Adrenal gland (tissue), 12 donors: ENCODE data around the gene PDE6D. TPM values are rescaled to one million over a fixed set of nuclear protein-coding genes. Genes with fewer than 3 reads are reported as not detected.
A peak's percentile ranks its signal among the peaks of the same experiment; 100 is the strongest.

Experiments
- DNase-seq, 7 donors: peaks; one replicate each; pipeline ENCODE4 v3.0.0-alpha.2; 2019 to 2020
- H3K27ac ChIP-seq, 5 donors: fragments of 200-600 bp; sonication (generic) in 4 of 5; 1 replicate in 3 of 5; 2 replicates in 2 of 5; pipeline versions ENCODE4 v1.5.1 to v1.8.0; 2016 to 2020; ENCODE audit warnings: mild to moderate bottlenecking in 1 of 5
- H3K27me3 ChIP-seq: fragments of 200-600 bp; 2 replicates; pipeline ENCODE4 v1.8.0; 2021
- H3K36me3 ChIP-seq, 2 donors: fragments of 200-600 bp; replicated peaks in 1 of 2; 1 replicate in 1 of 2; 2 replicates in 1 of 2; pipeline versions ENCODE4 v1.5.1 to v1.8.0; 2018 to 2022
- H3K4me1 ChIP-seq, 2 donors: fragments of 200-600 bp; replicated peaks in 1 of 2; 1 replicate in 1 of 2; 2 replicates in 1 of 2; pipeline versions ENCODE4 v1.5.1 to v1.8.0; 2018 to 2021
- H3K4me3 ChIP-seq, 4 donors: fragments of 200-600 bp; sonication (generic) in 3 of 4; one replicate each; pipeline ENCODE4 v1.5.1; 2016 to 2018
- H3K9me3 ChIP-seq, 3 donors: fragments of 200-600 bp; sonication (generic) in 1 of 3; replicated peaks in 1 of 3; 1 replicate in 2 of 3; 2 replicates in 1 of 3; pipeline versions ENCODE4 v1.5.1 to v1.8.0; 2016 to 2021
- POLR2A ChIP-seq, 2 donors: fragments of 450-650 bp; IDR thresholded peaks; one replicate each; pipeline ENCODE4 v1.6.1; 2017; ENCODE audit warnings: antibody characterized with exemption in 2 of 2, mild to moderate bottlenecking in 2 of 2, moderate library complexity in 1 of 2
- WGBS, 4 donors: extraction: QIAGEN DNeasy Blood & Tissue Kit in 2 of 4; methylation state at CpG; one replicate each; pipeline versions ENCODE4 v1.1.5 to v1.1.7; 2013 to 2017; 5-methylcytosine and 5-hydroxymethylcytosine counted together
- intact Hi-C, 2 donors: fragments of 100-400 bp; cut with DNase I; formaldehyde crosslinking; loops; one replicate each; pipeline versions ENCODE4 v1.14.1 to v1.15.0; 2022 to 2023
- polyA plus RNA-seq, 3 donors: library from polyadenylated mRNA; stranded (reverse); fragments of 200-250 nt in 2 of 3; fragments of 350-450 nt in 1 of 3; fragmentation: Illumina TruSeq in 1 of 3; extraction: RNeasy Lipid Tissue Mini Kit (QIAGEN cat#74804) in 1 of 3; gene quantifications; one replicate each; pipeline ENCODE4 v1.2.3, GENCODE V29; 2013 to 2014
- total RNA-seq, 9 donors: library from RNA; depleted of rRNA in 4 of 9; stranded (reverse); fragments of >200 nt in 4 of 9; fragments of 120-200 nt in 1 of 9; fragmentation: NEBNext Ultra II Directional in 1 of 9; extraction: Animal tissue kit (Norgen Biotek cat#: 25700) in 1 of 9; gene quantifications; one replicate each; pipeline versions ENCODE4 v1.1.0 to v1.2.4, GENCODE V29; 2013 to 2023
- TF ChIP-seq, protein P1 (sequence below), 6 experiments: fragments of 450-650 bp in 4 of 6; fragments of 200-600 bp in 2 of 6; sonication (generic) in 1 of 6; IDR thresholded peaks; 1 replicate in 5 of 6; 2 replicates in 1 of 6; pipeline versions ENCODE4 v1.5.1 to v1.8.0; 2016 to 2021; ENCODE audit warnings: antibody characterized with exemption in 6 of 6, mild to moderate bottlenecking in 2 of 6, moderate library complexity in 1 of 6
- donor health status: healthy with polysubstance abuse.
- donor health status: Bipolar disorder and iron deficiency.
- donor health status: DM: yes; HTN: yes; CAD: no.
- donor health status: DM: no; HTN: no; CAD: no.
- donor health status: DM: no; HTN: no; CAD: no.
- donor health status: DM: yes; HTN: yes; CAD: no.

Gene PDE6D
- total and polyA plus RNA-seq, 12 donors = 27.5 to 65.3 (median 42.9) TPM

DNA sequence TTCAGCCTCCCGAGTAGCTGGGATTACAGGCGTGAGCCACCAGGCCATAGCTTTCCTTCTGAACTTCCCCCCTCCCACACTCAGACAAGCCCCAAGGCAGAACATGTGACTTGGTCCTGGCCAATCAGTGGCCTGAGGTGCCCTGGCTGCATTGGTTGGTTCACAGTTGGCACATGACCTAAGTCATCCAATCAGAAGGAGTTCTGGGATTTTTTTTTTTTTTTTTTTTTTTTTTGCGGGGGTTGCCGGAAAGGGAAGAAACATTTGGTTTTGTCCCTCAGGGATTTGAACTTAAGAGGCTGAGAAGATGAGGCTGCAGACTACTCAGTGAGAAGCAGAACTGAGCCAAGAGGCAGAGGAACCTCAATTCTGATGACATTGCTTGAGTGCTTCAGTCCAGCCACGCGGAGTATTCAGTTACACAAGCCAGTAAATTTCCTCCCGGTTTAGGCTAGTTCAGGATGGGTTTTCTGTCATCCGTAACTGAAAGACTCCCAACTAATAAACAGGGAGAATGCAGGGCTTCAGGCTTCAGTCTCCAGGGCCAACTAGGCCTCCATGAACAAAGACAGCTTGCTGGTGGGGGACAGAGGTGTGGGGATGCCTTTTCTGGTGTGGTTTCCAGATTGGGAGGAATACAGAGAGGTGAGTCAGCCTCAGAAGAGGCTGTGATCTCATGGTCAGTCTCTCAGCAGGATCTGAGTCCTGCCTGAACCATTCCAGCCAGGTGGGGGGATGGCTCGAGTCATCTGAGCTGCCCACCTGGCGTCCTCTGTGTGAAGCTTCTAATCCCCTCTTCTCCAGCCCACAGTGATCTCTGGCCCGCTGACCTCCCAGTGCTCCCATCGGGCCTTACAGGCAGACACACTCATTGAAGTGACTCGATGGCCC lies 63.6 kb downstream of the PDE6D start:
- TF ChIP-seq, protein P1, sequence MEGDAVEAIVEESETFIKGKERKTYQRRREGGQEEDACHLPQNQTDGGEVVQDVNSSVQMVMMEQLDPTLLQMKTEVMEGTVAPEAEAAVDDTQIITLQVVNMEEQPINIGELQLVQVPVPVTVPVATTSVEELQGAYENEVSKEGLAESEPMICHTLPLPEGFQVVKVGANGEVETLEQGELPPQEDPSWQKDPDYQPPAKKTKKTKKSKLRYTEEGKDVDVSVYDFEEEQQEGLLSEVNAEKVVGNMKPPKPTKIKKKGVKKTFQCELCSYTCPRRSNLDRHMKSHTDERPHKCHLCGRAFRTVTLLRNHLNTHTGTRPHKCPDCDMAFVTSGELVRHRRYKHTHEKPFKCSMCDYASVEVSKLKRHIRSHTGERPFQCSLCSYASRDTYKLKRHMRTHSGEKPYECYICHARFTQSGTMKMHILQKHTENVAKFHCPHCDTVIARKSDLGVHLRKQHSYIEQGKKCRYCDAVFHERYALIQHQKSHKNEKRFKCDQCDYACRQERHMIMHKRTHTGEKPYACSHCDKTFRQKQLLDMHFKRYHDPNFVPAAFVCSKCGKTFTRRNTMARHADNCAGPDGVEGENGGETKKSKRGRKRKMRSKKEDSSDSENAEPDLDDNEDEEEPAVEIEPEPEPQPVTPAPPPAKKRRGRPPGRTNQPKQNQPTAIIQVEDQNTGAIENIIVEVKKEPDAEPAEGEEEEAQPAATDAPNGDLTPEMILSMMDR (IDR thresholded peaks at IDR 0.05) = no peak
- no peak for TF ChIP-seq POLR2A (IDR thresholded peaks at IDR 0.05)
- DNase-seq = peak in 6 of 7 donors; percentile 30 to 71 (median 50)
- Histone ChIP-seq H3K4me3 (no peak overlapping the region), H3K36me3 (peaks cover 0 to 13% of the 10 kb centered on the region in 2 donors), H3K4me1 (peaks cover 7 to 25% of the 10 kb centered on the region in 2 donors), H3K9me3 (no peaks in the 10 kb centered on the region), H3K27ac (peak overlapping the region in 3 of 5 donors; percentile 1 to 72 (median 32)), H3K27me3 (no peaks in the 10 kb centered on the region)
- WGBS, 4 donors = 86 to 88% (median 87%) methylated on average over 11 to 13 of the region's 13 CpGs
- intact Hi-C loops = no loop called here

DNA sequence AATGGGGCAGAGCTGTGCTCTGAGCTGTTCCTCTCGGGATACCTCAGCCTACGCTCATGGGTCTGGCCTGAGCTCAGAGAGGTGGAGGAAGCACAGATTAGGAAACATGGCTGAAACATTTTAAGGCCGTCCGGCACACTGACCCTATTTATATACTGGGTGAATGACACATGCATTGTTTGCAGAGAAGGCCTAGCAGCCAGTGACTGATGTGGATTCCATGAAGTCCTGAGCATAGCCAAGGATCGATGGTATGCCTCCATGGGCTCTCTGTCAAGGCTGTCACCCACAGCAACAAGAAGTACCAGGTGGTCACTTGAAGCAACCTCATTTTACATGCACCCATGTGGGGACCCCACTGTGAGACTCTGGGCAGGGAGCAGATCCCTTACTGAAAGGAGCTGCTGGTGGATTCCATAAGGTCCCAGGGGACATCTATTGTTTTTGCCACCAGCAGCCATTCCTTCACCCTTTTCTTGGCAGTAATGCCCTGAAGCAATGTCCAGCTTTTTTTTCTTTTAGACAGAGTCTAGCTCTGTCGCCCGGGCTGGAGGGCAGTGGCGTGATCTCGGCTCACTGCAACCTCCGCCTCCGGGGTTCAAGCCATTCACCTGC lies 64.3 kb downstream of the PDE6D start:
- Histone ChIP-seq H3K9me3 (no peaks in the 10 kb centered on the region), H3K36me3 (peaks cover 0 to 20% of the 10 kb centered on the region in 2 donors), H3K27ac (no peak overlapping the region), H3K27me3 (no peaks in the 10 kb centered on the region), H3K4me1 (peaks cover 15 to 33% of the 10 kb centered on the region in 2 donors), H3K4me3 (no peak overlapping the region)
- no peak for DNase-seq
- TF ChIP-seq, protein P1 (IDR thresholded peaks at IDR 0.05) = no peak
- TF ChIP-seq POLR2A (IDR thresholded peaks at IDR 0.05) = no peak
- WGBS, 4 donors = 86 to 88% (median 87%) methylated on average over 9 to 11 of the region's 11 CpGs
- intact Hi-C loops = no loop called here

DNA sequence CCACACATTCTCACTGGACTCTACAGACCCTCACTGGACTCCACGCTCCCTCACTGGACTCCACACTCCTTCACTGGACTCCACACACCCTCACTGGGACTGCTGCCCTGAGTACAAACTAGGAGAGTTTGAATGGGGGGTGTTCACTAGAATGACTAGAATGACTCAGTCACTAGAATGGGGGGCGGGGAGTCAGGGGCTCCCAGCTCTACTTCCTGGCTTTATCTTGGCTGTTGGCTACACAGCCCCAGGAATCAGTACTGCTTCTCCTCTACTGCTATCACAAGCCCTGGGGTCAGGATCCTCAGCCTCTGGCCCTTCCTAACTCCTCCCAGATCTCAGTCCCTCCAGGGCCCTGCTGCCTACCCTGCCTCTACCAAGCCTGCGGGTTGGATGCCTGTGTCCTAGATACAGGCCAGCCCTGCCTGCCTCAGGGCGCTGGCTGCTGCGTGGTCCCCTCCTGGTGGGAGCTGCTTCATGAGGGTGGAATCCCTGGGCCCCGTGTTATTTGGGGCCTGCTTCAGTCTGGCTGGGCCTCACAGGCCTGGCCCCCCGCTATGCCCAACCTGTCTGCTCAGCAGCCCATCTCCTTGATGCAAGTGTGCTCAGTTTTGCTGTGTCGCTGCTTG lies 65.0 kb downstream of the PDE6D start:
- no peak overlapping the region for H3K27ac ChIP-seq

More for the DNA sequence above, 65.0 kb downstream of the PDE6D start:
- TF ChIP-seq POLR2A (IDR thresholded peaks at IDR 0.05) = no peak
- TF ChIP-seq, protein P1 (IDR thresholded peaks at IDR 0.05) = no peak
- peak in 1 of 7 donors; percentile 26 for DNase-seq
- Histone ChIP-seq H3K4me3 (no peak overlapping the region), H3K4me1 (peaks cover 21 to 39% of the 10 kb centered on the region in 2 donors), H3K36me3 (peaks cover 0 to 26% of the 10 kb centered on the region in 2 donors), H3K9me3 (no peaks in the 10 kb centered on the region), H3K27me3 (no peaks in the 10 kb centered on the region)
- intact Hi-C loops = loop anchor here (2.0 kb wide), 2 partner anchors 37 to 105 kb away; no protein-coding TSS in a partner anchor
- WGBS, 4 donors = 78 to 92% (median 88%) methylated on average over 3 to 8 of the region's 8 CpGs
